GM21723 (cell line): ENCODE measurements around the gene FAM9A.
"Not testable (repeated sequence)": the region's sequence is repeated elsewhere in the genome, so short reads cannot be mapped to it uniquely, and the experiment has no call there.

Experiments used
- ATAC-seq: cut with Tn5 transposase; IDR thresholded peaks from one replicate; pipeline ENCODE4 v1.9.1; 2021; ENCODE audit warnings: mild to moderate bottlenecking, moderate library complexity; ENCODE audit not compliant: unreplicated experiment

FAM9A gene

GRCh38 chrX:8805046-8805445 is 3.9 kb upstream of the FAM9A start:
- no peak for ATAC-seq

- ATAC-seq = no peak
These were observed 2.1 kb upstream of the FAM9A start for GRCh38 chrX:8803326-8803725.

- not testable (repeated sequence) for ATAC-seq
These were observed 832 bp downstream of the FAM9A start for GRCh38 chrX:8800351-8800750.

GRCh38 chrX:8799281-8799680 is 1.9 kb downstream of the FAM9A start:
- not testable (repeated sequence) for ATAC-seq

- not testable (repeated sequence) for ATAC-seq
These were observed 2.5 kb downstream of the FAM9A start for GRCh38 chrX:8798702-8799101.

- not testable (repeated sequence) for ATAC-seq
These were observed 14.1 kb downstream of the FAM9A start for GRCh38 chrX:8787119-8787518.

GRCh38 chrX:8784162-8784561 is 17.0 kb downstream of the FAM9A start:
- no peak for ATAC-seq

GRCh38 chrX:8783714-8784098 is 17.5 kb downstream of the FAM9A start:
- ATAC-seq = no peak

- ATAC-seq = peak; percentile 92
These were observed 18.0 kb downstream of the FAM9A start for GRCh38 chrX:8783097-8783713.

GRCh38 chrX:8782595-8782994 is 18.6 kb downstream of the FAM9A start:
- no peak for ATAC-seq

- not testable (repeated sequence) for ATAC-seq
These were observed 19.3 kb downstream of the FAM9A start for GRCh38 chrX:8781921-8782320.

GRCh38 chrX:8773117-8773516 is 28.1 kb downstream of the FAM9A start:
- no peak for ATAC-seq

- ATAC-seq = no peak
These were observed 41.2 kb downstream of the FAM9A start for GRCh38 chrX:8760021-8760420.

GRCh38 chrX:8758706-8759105 is 42.5 kb downstream of the FAM9A start:
- not testable (repeated sequence) for ATAC-seq

- ATAC-seq = not testable (repeated sequence)
These were observed 43.4 kb downstream of the FAM9A start for GRCh38 chrX:8757609-8758389.

GRCh38 chrX:8755813-8756212 is 45.4 kb downstream of the FAM9A start:
- ATAC-seq = no peak

- ATAC-seq = no peak
These were observed 46.1 kb downstream of the FAM9A start for GRCh38 chrX:8755116-8755515.

GRCh38 chrX:8749697-8750096 is 51.5 kb downstream of the FAM9A start:
- no peak for ATAC-seq

- no peak for ATAC-seq
These were observed 52.3 kb downstream of the FAM9A start for GRCh38 chrX:8748855-8749254.

GRCh38 chrX:8743126-8743732 is 58.0 kb downstream of the FAM9A start:
- peak; percentile 82 for ATAC-seq

- ATAC-seq = no peak
These were observed 59.2 kb downstream of the FAM9A start for GRCh38 chrX:8741981-8742380.
